GM18507 (cell line): ENCODE measurements around the gene TMPRSS11E.
A peak's percentile ranks its signal among the peaks of the same experiment; 100 is the strongest.
"Not testable (repeated sequence)": the region's sequence is repeated elsewhere in the genome, so short reads cannot be mapped to it uniquely, and the experiment has no call there.

Experiments used
- DNase-seq: peaks from one replicate; pipeline ENCODE4 v3.0.0; 2011; ENCODE audit warnings: low read depth; ENCODE audit not compliant: insufficient read length; ENCODE audit errors: extremely low spot score
- FAIRE-seq: peaks from 2 replicates; lab custom pipeline; 2011; peaks lifted over from hg19 to GRCh38; lab: Jason Lieb, UNC

TMPRSS11E gene

DNA sequence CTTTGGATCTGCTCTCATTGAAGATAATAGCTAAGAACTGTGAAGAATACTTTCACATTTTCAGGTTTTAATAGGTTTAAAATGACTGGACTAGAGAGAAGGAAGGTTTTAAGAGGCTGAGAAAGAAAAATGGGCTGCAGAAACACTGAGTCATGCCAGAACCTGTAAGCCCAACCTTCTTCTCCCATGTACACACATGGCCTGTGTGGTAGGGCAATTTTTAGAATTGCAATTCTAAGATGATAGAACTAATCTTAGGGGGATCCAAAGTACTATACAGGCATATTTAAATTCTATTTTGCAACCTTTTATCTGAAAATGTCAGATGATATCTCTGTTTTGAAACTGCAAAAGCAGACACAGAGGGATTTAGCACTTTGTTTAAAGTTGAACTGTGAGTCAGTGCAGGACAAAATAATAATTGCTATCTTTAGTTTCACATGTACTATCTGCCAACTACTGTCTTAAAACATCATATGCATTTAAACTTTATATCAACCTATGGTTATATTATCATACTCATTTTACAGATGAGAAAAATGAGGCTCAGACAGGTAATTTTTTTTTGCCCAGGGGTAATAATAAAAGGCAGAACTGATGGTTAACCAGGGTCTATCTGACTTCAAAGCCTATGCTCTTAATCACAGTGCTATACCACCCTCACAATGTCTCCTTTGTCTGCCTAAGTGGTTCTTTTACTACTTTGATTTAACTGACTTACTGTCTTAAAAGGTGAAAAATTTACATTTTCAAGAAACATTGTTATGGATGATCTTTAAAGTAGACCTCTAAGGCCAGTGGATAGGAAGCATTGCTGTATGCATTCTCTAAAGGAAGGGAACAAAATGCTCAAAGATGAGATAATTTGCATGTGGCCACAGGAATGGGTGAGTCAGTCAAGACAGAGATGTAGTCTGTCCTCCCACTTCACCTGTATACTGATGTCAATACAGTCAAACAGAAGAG is 4.3 kb downstream of the TMPRSS11E start:
- DNase-seq (no peak), FAIRE-seq (peak; percentile 35)

DNA sequence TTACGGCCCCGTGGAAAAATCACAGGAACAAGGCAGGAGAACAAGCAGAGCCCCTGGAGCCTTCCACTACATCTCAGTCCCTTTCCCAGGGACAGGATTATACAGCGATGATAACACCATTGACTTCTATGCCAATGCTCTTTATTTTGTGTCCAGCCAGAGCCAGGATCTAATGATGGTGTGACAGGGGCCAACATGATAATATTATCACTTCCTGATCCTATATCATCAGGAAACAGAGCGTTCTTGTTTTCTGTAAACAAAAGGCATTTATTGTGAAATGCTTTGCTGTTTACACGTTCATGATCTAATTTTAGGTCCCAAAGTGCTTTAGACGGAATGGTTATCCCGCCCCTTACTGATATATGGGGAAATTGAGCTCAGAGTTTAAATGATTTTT is 12.8 kb downstream of the TMPRSS11E start:
- DNase-seq (no peak), FAIRE-seq (no peak)

DNA sequence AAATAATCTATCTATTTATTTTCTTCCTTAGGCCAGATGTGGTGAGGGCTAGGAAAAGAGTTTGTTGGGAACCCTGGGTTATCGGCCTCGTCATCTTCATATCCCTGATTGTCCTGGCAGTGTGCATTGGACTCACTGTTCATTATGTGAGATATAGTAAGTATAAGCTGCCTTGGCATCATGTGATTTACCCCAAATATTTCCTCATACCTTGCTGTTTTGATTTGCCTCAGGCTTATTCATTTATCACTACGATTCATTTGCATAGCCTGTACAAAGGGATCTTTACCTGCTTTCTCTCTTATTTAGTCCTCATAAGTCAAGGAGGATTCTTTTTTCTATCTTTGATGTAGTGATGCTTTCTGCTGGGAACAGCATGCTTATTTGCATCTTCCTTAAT is 14.5 kb downstream of the TMPRSS11E start:
- DNase-seq, result no peak
- FAIRE-seq, result no peak

DNA sequence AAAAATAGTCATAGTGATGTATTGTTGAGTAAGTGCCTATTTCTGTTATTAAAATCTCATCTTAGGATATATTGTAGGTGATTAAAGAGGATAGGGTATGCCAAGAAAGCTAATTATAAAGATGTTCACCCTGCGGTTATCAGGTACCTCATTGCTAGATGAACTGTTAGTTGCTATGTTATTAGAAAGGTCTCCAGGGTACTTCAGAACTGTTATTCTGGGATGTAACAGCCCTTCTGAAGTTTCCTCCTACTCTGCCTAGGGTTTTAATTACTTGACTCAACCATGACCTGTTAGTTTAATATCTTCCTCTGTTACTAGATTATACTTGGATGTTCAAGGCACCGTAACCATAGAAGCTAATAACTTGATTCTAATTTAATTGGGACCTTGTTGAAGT is 15.4 kb downstream of the TMPRSS11E start:
- no peak for DNase-seq
- no peak for FAIRE-seq

DNA sequence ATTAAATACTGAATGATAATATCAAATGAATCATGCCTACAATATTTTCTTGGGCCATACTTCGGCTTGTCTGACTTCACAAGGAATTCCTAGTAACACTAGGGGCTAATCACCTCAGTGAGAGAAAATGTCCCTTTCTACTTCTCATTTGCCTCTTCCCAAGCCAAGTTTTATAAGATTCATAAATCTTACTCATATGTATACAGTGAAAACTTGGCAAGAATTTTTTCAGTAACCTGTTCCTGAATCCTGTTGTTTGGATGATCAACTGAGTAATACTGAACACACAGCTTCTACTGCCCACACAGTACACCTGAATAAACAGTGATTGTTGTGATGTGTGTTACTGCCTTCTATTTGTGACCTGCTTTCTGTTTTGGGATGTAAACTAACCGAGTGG is 16.5 kb downstream of the TMPRSS11E start:
- DNase-seq, result no peak
- no peak for FAIRE-seq

DNA sequence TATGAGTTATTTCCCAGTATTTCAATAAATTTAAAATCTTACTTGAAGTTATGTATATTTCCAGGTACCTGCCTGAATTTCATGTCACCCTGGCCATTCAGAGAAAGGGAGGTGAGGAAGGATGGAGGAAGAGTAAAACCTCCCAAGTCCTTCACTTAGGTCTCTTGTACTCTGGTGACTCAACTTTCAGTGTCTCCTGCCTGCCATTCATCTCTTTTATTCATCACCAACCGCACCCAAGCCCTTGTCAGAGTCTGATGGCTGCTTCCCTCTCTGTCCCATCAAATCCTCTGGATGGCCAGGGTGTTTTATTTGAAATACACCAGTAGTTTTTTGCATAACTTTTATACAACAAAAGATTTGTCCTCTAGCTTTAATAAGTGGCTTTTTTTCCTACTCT is 17.8 kb downstream of the TMPRSS11E start:
- FAIRE-seq, result no peak
- no peak for DNase-seq

DNA sequence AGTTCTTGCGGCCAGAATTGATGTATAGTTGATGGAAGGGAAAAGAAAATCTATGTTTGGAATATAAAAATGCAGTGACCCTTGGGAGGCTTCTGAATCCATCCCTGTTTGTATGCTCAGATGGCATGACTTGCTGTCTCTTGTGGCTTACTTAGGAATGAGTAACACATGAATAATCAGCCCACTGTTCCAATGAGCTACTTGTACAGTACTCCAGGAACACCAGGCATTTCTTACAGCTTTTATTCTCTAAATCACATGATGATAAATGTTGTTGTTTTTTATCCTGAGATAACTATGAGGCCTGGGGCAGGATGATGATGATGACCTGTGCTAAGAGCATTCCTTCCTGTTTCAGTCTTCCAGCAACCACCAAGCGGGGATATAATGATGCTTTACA is 18.9 kb downstream of the TMPRSS11E start:
- FAIRE-seq (no peak), DNase-seq (no peak)

DNA sequence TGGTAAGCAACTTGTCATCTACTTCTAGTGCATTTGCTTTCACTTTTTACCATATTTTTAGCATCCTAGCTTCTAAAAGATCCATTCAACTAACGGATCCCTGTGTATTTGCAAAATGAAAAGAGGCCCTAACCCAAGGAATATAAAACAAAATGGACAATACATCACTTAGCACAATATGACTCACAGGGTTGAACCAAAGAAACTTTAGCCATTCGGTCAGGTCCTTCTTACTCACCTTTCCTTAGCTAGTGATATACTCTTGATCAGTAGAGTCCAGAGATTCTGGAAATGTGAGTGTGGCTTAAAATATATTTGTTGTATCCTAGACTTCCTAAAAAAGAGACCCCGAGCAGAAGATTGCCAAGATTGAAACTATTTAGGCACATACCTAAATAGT is 19.5 kb downstream of the TMPRSS11E start:
- FAIRE-seq (no peak), DNase-seq (no peak)

DNA sequence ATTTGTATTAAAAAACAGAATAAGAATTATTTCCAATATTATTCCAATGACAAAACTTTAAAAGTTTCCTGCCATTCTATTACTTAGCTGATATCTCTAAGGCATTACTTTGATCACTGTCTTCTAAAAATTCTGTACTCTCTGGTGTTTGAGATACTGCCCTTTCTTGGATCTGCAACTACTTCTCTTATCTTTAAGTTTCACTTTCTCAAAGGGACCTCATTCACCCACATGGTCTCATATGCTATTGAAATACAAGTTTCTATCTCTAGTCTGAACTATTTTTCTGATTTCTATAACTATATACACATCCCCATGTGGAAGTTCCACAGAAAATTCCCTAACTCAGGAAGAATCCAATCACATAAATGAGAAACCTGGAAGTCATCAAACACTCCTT is 22.2 kb downstream of the TMPRSS11E start:
- DNase-seq (no peak), FAIRE-seq (no peak)

DNA sequence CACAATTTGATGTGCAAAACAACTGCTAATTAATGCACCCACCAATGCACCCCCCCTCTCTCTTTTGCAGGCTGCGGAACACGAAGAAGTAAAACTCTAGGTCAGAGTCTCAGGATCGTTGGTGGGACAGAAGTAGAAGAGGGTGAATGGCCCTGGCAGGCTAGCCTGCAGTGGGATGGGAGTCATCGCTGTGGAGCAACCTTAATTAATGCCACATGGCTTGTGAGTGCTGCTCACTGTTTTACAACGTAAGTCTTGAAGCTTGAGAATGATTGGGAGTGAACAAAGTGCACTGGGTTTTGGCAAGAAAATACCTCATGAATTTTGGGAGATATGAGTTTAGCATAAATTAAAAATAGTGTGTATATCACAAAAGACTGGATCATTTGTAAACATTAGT is 28.9 kb downstream of the TMPRSS11E start:
- no peak for FAIRE-seq
- no peak for DNase-seq

DNA sequence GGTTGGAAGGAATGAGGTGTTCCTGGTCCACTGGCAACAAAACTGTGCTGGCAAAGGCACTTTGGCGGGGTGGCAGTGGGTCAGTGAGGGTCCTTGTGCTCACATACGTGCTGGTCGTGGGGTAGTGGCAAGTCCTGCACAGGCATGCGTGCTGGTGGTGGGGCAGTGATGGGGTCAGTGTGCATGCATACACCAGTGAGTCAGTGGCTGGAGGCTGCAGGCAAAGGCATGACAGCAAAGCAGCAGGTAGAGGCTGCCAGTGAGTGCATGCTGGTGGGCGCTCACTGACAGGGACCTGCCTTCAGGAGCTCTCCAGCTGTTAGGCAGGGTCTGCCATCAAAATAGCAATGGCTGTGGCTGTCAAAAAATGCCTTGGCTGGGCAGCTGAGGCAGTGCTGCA is 42.1 kb downstream of the TMPRSS11E start:
- FAIRE-seq, result no peak
- DNase-seq, result no peak

DNA sequence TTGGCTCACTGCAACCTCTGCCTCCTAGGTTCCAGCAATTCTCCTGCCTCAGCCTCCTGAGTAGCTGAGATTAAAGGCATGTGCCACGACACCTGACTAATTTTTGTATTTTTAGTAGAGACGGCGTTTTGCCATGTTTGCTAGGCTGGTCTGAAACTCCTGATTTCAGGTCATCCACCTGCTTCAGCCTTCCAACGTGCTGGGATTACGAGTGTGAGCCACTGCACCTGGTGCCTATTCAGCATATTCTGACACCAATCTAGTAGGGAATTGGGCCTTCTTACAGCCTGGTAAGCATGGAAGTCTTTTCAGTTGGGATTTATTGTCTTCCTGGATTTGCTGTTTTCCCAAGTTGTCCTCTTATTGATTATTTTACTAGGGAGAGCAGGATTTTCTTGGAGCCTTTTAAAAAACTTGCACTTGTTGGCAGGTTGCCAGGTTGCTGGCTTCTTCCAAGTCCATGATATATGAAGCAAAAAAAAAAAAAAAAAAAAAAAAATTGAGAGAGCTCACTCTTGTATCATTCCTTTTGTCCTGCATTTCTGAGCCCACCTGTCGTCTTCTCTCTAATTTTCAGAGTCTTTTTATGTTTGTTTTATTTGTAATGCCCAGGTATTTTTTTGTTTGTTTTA is 43.7 kb downstream of the TMPRSS11E start:
- DNase-seq (no peak), FAIRE-seq (no peak)

DNA sequence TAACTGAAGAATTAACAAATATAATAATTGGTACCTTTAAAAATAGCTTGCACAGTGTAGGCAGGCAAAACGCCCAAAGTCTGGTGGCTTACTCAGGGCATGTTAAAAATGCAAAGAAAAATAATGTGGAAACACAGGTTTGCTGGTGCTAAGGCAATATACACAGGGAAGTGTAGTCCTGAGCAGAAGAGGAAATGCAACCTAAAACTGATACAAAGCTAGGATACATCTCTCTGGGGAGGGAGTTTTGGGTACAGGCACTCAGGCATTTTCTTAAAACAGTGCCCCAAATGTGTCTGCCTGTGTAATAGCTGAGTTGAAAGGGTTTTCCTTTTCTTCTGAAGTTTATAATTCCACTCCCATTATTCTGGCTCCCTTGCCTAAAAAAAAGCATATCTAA is 47.4 kb downstream of the TMPRSS11E start:
- DNase-seq (no peak), FAIRE-seq (no peak)

DNA sequence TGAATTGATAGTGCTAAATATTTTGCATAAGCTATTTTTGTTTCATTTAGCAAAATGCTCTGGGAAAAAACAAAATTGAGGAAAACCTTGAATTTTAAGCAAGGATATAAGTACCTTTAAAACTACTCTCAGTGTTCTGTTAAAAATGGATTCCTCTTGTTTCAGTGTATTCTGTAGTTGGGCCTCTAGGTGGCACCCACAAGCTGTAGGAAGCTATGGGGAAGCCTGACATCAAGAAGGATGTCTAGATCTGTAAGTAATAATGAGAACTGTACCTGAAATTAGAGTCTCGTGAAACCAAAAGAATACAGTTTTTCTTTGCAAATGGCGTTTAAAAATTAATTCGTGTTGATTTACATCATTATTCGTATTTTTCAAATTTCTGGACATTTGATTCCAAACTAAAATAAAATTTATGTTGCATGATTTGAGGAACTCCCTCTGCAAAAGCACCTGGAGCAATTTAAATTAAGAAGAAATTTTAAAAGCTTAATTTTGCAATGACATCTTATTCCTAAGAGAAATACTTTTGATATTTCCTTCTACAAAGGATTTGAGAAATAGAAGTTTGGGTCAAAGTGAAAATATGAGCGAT is 51.2 kb downstream of the TMPRSS11E start:
- DNase-seq (peak; percentile 7), FAIRE-seq (peak; percentile 95)

DNA sequence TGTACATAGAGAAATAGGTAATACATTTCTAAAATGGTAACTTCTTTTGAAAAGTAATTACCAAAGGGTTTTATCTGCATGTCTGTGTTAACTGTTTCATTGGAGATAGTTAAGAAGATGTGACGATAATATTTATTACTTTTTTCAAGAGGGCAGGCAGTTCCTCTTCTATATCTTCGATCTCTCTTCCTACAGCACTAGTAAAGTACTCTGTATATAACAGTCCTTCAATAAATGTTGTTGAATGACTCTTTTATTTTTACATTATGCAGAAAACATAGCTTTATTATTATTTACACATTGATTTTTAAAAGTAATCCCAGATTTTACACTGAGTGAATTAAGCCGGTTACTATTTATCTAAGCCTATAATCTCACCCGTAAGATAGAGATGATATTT is 51.8 kb downstream of the TMPRSS11E start:
- DNase-seq (no peak), FAIRE-seq (no peak)

DNA sequence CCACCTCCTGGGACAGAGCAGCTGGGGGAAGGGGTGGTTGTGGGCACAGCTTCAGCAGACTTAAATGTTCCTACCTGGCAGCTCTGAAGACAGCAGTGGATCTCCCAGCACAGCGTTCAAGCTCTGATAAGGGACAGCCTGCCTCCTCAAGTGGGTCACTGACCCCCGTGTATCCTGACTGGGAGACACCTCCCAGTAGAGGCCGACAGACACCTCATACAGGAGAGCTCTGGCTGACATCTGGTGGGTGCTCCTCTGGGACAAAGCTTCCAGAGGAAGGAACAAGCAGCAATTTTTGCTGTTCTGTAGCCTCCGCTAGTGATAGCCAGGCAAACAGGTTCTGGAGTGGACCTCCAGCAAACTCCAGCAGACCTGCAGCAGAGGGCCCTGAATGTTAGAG is 56.2 kb downstream of the TMPRSS11E start:
- FAIRE-seq, result not testable (repeated sequence)

DNA sequence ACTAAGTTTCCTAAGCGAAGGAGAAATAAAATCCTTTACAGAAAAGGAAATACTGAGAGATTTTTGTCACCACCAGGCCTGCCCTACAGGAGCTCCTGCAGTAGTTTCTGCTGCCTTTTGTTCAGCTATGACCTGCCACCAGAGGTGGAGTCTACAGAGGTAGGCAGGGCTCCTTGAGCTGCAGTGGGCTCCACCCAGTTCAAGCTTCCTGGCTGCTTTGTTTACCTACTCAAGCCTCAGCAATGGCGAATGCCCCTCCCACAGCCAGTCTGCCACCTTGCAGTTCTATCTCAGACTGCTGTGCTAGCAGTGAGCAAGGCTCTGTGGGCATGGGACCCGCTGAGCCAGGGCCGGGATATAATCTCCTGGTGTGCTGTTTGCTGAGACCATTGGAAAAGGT is 57.6 kb downstream of the TMPRSS11E start:
- not testable (repeated sequence) for FAIRE-seq

More for the DNA sequence above, 56.2 kb downstream of the TMPRSS11E start:
- DNase-seq, result not testable (repeated sequence)

DNA sequence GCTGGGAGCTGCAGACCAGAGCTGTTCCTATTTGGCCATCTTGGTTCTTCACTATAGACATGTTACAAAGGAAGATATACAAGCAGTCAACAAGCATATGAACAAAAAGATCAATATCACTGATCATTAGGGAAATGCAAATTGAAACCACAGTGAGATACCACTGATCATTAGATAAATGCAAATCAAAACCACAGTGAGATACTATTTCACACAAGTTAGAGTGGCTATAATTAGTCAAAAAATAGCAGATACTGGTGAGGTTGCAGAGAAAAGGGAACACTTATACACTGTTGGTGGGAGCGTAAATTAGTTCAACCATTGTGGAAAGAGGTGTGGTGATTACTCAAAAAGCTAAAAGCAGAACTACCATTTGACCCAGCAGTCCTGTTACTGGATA is 58.2 kb downstream of the TMPRSS11E start:
- peak; percentile 72 for FAIRE-seq
- not testable (repeated sequence) for DNase-seq

More for the DNA sequence above, 57.6 kb downstream of the TMPRSS11E start:
- DNase-seq, result not testable (repeated sequence)

DNA sequence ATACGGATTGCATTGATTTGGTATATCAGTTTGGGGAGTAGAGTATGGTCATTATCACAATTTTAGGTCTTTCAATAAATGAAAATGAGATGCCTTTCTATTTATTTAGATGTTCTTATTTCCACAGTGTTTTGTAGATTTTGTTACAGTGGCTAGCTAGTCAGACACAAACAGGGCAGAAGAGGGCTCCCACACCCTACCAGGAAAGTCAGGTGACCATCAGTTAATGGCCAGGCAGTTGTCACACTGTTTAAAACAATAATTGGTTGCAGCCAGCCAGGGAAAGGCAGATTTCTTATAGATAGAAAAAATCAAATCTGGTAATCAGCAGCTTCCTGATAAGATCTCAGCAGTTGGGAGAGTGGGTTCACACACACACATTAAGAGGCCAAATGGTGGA is 71.6 kb downstream of the TMPRSS11E start:
- FAIRE-seq, result no peak
- DNase-seq, result no peak

DNA sequence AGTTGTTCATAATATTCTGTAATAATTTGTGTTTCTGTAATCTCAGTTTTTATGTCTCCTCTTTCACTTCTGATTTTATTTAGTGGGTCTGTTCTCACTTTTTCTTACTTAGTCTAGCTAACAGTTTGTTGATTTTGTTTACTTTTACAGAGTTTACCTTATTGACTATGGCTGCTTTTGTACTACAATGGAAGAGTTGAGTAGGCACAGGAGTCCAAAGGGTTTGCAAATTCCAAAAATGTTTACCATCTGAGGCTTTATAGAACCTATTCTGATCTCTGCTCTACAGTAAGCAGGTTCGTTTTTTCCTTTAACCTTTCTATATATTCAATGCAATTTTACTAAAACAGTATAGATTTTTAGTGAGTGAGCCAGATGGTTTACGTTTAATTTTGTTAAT is 73.7 kb downstream of the TMPRSS11E start:
- FAIRE-seq (no peak), DNase-seq (no peak)
